Cardiac muscle cell (in vitro differentiated cells and primary cell): ENCODE results near the gene VPS72. TPM values are rescaled to one million over a fixed set of nuclear protein-coding genes. Genes with fewer than 3 reads are reported as not detected.
A peak's percentile ranks its signal among the peaks of the same experiment; 100 is the strongest.

Experiments used
- DNase-seq, 2 donors: peaks; one replicate each; pipeline versions ENCODE4 v3.0.0 to v3.0.0-alpha.2; 2010 to 2017; ENCODE audit warnings: low read depth in 1 of 2, low spot score in 1 of 2
- H3K27ac ChIP-seq: fragments of 200-600 bp; sonication (generic); 2 replicates; pipeline ENCODE4 v1.5.1; 2016
- H3K27me3 ChIP-seq: fragments of 200-600 bp; sonication (generic); 2 replicates; pipeline ENCODE4 v1.6.0; 2016; ENCODE audit warnings: control low read depth
- H3K36me3 ChIP-seq: fragments of 200-600 bp; sonication (generic); 2 replicates; pipeline ENCODE4 v1.5.1; 2016; ENCODE audit warnings: control low read depth
- H3K4me1 ChIP-seq: fragments of 200-600 bp; sonication (generic); 2 replicates; pipeline ENCODE4 v1.8.1; 2017; ENCODE audit warnings: low read depth, mild to moderate bottlenecking, mixed run types
- H3K4me3 ChIP-seq: fragments of 200-600 bp; sonication (generic); 2 replicates; pipeline ENCODE4 v1.5.1; 2016; ENCODE audit warnings: mild to moderate bottlenecking
- H3K9me3 ChIP-seq: fragments of 200-600 bp; sonication (generic); 2 replicates; pipeline ENCODE4 v1.5.1; 2017; ENCODE audit warnings: low read depth, mild to moderate bottlenecking, control low read depth
- CTCF ChIP-seq: IDR thresholded peaks from 2 replicates; pipeline ENCODE4 v1.5.1; 2012; ENCODE audit warnings: low read depth, mild to moderate bottlenecking, low read length
- polyA plus RNA-seq: library from polyadenylated mRNA; unstranded; fragments of >200 nt; fragmentation: Nextera tagmentation; extraction: Ambion mirVana; gene quantifications from 2 replicates; pipeline ENCODE4 v1.2.1, GENCODE V29; 2016
- total RNA-seq: library from RNA; depleted of rRNA; stranded (reverse); fragments of >200 nt; gene quantifications from 2 replicates; pipeline ENCODE4 v1.2.3, GENCODE V29; 2016

VPS72 gene
- total and polyA plus RNA-seq, 2 experiments from 2014 or later, result 60.0 to 64.7 TPM

GRCh38 chr1:151158326-151158725 lies 31.7 kb downstream of the VPS72 start:
- H3K36me3 ChIP-seq, result peaks cover 14% of the 10 kb centered on the region
- H3K9me3 ChIP-seq, result no peaks in the 10 kb centered on the region
- H3K27me3 ChIP-seq, result no peaks in the 10 kb centered on the region
- no peak overlapping the region for H3K27ac ChIP-seq
- H3K4me3 ChIP-seq, result no peak overlapping the region
- H3K4me1 ChIP-seq, result no peaks in the 10 kb centered on the region
- no peak for DNase-seq
- no peak for TF ChIP-seq CTCF

- no peaks in the 10 kb centered on the region for H3K9me3 ChIP-seq
- H3K36me3 ChIP-seq, result peaks cover 14% of the 10 kb centered on the region
- no peak for TF ChIP-seq CTCF
- H3K27me3 ChIP-seq, result no peaks in the 10 kb centered on the region
- H3K4me1 ChIP-seq, result no peaks in the 10 kb centered on the region
- H3K4me3 ChIP-seq, result no peak overlapping the region
- H3K27ac ChIP-seq, result no peak overlapping the region
- DNase-seq, result no peak
Measured at GRCh38 chr1:151157067-151157531, 32.9 kb downstream of the VPS72 start.

- no peaks in the 10 kb centered on the region for H3K27me3 ChIP-seq
- no peak for DNase-seq
- H3K27ac ChIP-seq, result no peak within 1 kb of the TSS
- H3K4me1 ChIP-seq, result no peaks in the 10 kb centered on the region
- H3K4me3 ChIP-seq, result no peak within 1 kb of the TSS
- no peak for TF ChIP-seq CTCF
- H3K36me3 ChIP-seq, result peaks cover 10% of the 10 kb centered on the region
- no peaks in the 10 kb centered on the region for H3K9me3 ChIP-seq
Measured at GRCh38 chr1:151156515-151156819, 33.5 kb downstream of the VPS72 start, which contains the start of gene TNFAIP8L2. Gene TNFAIP8L2 (plus strand): TSS chr1:151156649. CDS start chr1:151158698, 2,049 bp downstream.

- no peak for TF ChIP-seq CTCF
- peaks cover 30% of the 10 kb centered on the region for H3K4me1 ChIP-seq
- H3K9me3 ChIP-seq, result no peaks in the 10 kb centered on the region
- H3K27me3 ChIP-seq, result no peaks in the 10 kb centered on the region
- H3K36me3 ChIP-seq, result no peaks in the 10 kb centered on the region
- DNase-seq, result no peak
- no peak overlapping the region for H3K4me3 ChIP-seq
- no peak overlapping the region for H3K27ac ChIP-seq
Measured at GRCh38 chr1:151147665-151148064, 42.3 kb downstream of the VPS72 start.

- H3K9me3 ChIP-seq, result no peaks in the 10 kb centered on the region
- peak overlapping the region; percentile 64 for H3K4me3 ChIP-seq
- DNase-seq, result peak in 1 of 2 donors; percentile 54
- no peaks in the 10 kb centered on the region for H3K27me3 ChIP-seq
- no peak overlapping the region for H3K27ac ChIP-seq
- peaks cover 35% of the 10 kb centered on the region for H3K4me1 ChIP-seq
- no peaks in the 10 kb centered on the region for H3K36me3 ChIP-seq
- TF ChIP-seq CTCF, result no peak
Measured at GRCh38 chr1:151147132-151147503, 42.9 kb downstream of the VPS72 start.
